Stimulated activated CD8-positive, alpha-beta memory T cell treated with anti-CD3 and anti-CD28 coated beads, Interleukin-2, amount 100 ng/mL, for 1 hour (primary cell): ENCODE measurements around the gene PDCD1.
"Not testable (repeated sequence)": the region's sequence is repeated elsewhere in the genome, so short reads cannot be mapped to it uniquely, and the experiment has no call there.

Experiments
- DNase-seq, 2 donors: peaks; one replicate each; pipeline ENCODE4 v3.0.0-alpha.2; 2020; ENCODE audit warnings: low read depth in 2 of 2

PDCD1 gene

GRCh38 chr2:241800198-241800903 is 58.3 kb downstream of the PDCD1 start:
- not testable (repeated sequence) for DNase-seq
